MCF 10A (cell line): ENCODE results near the gene MCC. TPM values are rescaled to one million over a fixed set of nuclear protein-coding genes. Genes with fewer than 3 reads are reported as not detected.

Experiments
- BruUV-seq: library from RNA; stranded (reverse); fragments of 400-500 nt; replicated peaks from 2 replicates; lab custom pipeline; 2021; lab: Mats Ljungman, UMichigan
- CTCF ChIA-PET: fragments of 300-600 bp; sonication (Branson Sonifier 250); formaldehyde crosslinking; extraction: SDS; loops from one replicate; lab custom pipeline; 2021; ENCODE audit warnings: antibody characterized with exemption, inconsistent platforms; lab: Yijun Ruan, JAX
- POLR2A ChIA-PET: fragments of 300-600, 350-650 bp; sonication (Branson Sonifier 250); formaldehyde crosslinking; extraction: SDS; loops from one replicate; lab custom pipeline; 2020; ENCODE audit warnings: antibody characterized with exemption, inconsistent platforms; lab: Yijun Ruan, JAX
- DNase-seq: peaks from one replicate; pipeline ENCODE4 v3.0.0-alpha.2; 2018; ENCODE audit not compliant: unreplicated experiment
- H3K27ac Mint-ChIP-seq: one replicate; pipeline ENCODE4 v1.8.0; 2022; ENCODE audit warnings: mild to moderate bottlenecking, low read depth, mixed read lengths; ENCODE audit not compliant: unreplicated experiment
- H3K27me3 Mint-ChIP-seq: one replicate; pipeline ENCODE4 v1.8.0; 2022; ENCODE audit warnings: mixed read lengths; ENCODE audit not compliant: insufficient read depth, unreplicated experiment
- H3K36me3 Mint-ChIP-seq: one replicate; pipeline ENCODE4 v1.8.0; 2022; ENCODE audit warnings: mild to moderate bottlenecking, moderate library complexity, mixed read lengths; ENCODE audit not compliant: insufficient read depth, unreplicated experiment
- H3K4me1 Mint-ChIP-seq: one replicate; pipeline ENCODE4 v1.8.0; 2022; ENCODE audit warnings: mixed read lengths; ENCODE audit not compliant: insufficient read depth, unreplicated experiment
- H3K4me3 Mint-ChIP-seq: one replicate; pipeline ENCODE4 v1.8.0; 2022; ENCODE audit warnings: mild to moderate bottlenecking, moderate library complexity, mixed read lengths; ENCODE audit not compliant: unreplicated experiment
- H3K9me3 Mint-ChIP-seq: one replicate; pipeline ENCODE4 v1.8.0; 2022; ENCODE audit warnings: mixed read lengths; ENCODE audit not compliant: unreplicated experiment
- intact Hi-C: fragments of 100-400 bp; cut with micrococcal nuclease; formaldehyde crosslinking; loops from 2 replicates; pipeline ENCODE4 v1.14.1; 2022
- total RNA-seq: library from RNA; stranded (reverse); gene quantifications from 2 replicates; pipeline ENCODE4 v1.2.3, GENCODE V29; 2022
- TF ChIP-seq, protein P1 (sequence below): fragments of 200-600 bp; IDR thresholded peaks from one replicate; pipeline ENCODE4 v1.8.0; 2022; ENCODE audit warnings: antibody characterized with exemption, mild to moderate bottlenecking; ENCODE audit not compliant: unreplicated experiment

Gene MCC
- total RNA-seq, 1 experiment from 2014 or later, result 25.3 TPM

DNA sequence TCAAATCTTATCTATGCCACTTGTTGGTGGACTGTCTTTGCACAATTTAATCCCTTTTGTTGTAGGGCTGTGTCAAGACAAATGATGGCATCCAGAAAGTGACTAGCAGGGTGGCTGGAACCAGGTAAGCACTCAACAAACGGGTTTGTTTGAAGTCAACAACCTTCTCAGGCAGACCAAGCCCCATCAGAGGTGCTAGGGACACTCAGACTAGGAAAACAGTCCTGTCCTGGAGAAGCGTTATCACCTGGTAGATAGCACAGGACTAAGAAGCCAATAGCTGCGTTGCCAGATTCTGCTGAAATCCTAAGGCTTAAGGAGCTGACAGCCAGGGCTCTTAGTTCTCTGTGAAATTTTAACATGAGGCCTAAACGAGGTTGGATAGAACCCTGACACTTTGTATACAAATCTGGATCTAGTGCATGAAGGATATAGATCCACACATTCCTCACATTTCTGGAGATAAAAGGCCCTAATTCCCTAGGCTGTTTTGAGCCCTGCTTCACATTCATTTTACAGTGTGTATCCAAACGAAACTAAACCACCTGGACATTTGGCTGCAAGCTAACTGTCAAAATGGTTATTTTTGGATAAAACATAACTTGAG lies 331.9 kb downstream of the MCC start:
- H3K4me1 Mint-ChIP-seq, result peaks cover 10% of the 10 kb centered on the region
- ChIA-PET CTCF (interaction anchor here (0.6 kb wide), 1 partner anchor 104 kb away, joined by 3 read pairs; no protein-coding TSS in a partner anchor), POLR2A (interaction anchor here (1.5 kb wide), 2 partner anchors 9 to 10 kb away, joined by 5 to 9 read pairs; no protein-coding TSS in a partner anchor)
- BruUV-seq, result no TSS peak
- no peak for DNase-seq
- H3K36me3 Mint-ChIP-seq, result peaks cover 6% of the 10 kb centered on the region
- intact Hi-C loops, result no loop called here
- H3K27me3 Mint-ChIP-seq, result no peaks in the 10 kb centered on the region
- no peak overlapping the region for H3K4me3 Mint-ChIP-seq
- no peak overlapping the region for H3K27ac Mint-ChIP-seq
- no peaks in the 10 kb centered on the region for H3K9me3 Mint-ChIP-seq
- TF ChIP-seq, protein P1, sequence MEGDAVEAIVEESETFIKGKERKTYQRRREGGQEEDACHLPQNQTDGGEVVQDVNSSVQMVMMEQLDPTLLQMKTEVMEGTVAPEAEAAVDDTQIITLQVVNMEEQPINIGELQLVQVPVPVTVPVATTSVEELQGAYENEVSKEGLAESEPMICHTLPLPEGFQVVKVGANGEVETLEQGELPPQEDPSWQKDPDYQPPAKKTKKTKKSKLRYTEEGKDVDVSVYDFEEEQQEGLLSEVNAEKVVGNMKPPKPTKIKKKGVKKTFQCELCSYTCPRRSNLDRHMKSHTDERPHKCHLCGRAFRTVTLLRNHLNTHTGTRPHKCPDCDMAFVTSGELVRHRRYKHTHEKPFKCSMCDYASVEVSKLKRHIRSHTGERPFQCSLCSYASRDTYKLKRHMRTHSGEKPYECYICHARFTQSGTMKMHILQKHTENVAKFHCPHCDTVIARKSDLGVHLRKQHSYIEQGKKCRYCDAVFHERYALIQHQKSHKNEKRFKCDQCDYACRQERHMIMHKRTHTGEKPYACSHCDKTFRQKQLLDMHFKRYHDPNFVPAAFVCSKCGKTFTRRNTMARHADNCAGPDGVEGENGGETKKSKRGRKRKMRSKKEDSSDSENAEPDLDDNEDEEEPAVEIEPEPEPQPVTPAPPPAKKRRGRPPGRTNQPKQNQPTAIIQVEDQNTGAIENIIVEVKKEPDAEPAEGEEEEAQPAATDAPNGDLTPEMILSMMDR, result no peak

DNA sequence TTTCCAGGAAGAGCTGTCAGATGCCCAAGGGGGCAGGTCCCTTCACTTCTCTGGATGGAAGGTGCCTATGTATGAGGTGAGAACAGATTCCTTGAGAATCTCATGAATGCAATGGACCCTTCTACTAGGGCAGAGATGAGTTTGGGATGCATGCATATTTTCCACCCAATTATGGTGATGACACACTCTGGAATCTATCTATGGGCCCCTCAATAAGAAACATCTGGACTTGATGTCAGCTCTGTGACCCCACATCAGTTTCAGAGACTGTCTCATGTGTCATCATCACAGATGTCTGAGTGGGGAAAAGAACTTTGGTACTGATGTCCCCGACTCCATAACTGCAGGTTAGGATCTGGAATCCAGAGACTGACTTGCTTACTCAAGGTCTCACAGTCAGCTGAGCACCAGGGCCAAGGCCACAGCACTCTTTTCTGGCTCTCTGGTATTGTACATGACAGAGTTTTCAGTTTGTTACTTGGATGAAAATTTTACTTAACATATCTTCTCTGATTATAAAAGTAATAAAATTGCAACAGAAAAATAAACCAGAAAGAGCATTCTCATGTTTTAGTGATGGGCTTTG lies 334.6 kb downstream of the MCC start:
- BruUV-seq, result no TSS peak
- DNase-seq, result no peak
- no peak overlapping the region for H3K4me3 Mint-ChIP-seq
- ChIA-PET CTCF (interaction anchor here (0.8 to 1.5 kb wide), 2 partner anchors 11 to 21 kb away, joined by 3 read pairs; no protein-coding TSS in a partner anchor), POLR2A (interaction anchor here (0.7 kb wide), 1 partner anchor 176 kb away, joined by 3 read pairs; no protein-coding TSS in a partner anchor)
- no peaks in the 10 kb centered on the region for H3K4me1 Mint-ChIP-seq
- H3K27ac Mint-ChIP-seq, result no peak overlapping the region
- H3K36me3 Mint-ChIP-seq, result peaks cover 8% of the 10 kb centered on the region
- no peaks in the 10 kb centered on the region for H3K27me3 Mint-ChIP-seq
- intact Hi-C loops, result no loop called here
- H3K9me3 Mint-ChIP-seq, result no peaks in the 10 kb centered on the region
- TF ChIP-seq, protein P1, result no peak

DNA sequence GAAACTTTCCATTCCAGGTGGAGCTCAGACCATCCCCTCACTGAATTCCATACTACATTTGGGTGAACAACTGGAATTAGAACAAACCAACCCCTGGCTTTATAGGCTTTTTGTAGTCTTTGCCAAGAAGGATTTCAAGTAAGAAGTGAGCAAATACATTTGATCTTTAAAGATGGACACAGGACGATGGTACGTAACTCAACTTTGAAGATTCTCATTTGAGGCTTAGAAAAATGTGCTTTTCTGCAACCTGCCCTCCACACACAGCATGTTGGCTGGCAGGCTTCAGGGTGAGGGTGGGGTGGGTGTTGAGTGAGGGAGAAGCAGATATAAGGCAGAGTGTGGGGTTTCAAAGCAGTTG lies 335.9 kb downstream of the MCC start:
- peaks cover 5% of the 10 kb centered on the region for H3K4me1 Mint-ChIP-seq
- ChIA-PET CTCF (interaction anchor here (1.5 kb wide), 1 partner anchor 10 kb away, joined by 3 read pairs; no protein-coding TSS in a partner anchor), POLR2A (interaction anchor here (0.8 kb wide), 1 partner anchor 14 kb away, joined by 3 read pairs; no protein-coding TSS in a partner anchor)
- no peak overlapping the region for H3K27ac Mint-ChIP-seq
- no peaks in the 10 kb centered on the region for H3K27me3 Mint-ChIP-seq
- H3K9me3 Mint-ChIP-seq, result no peaks in the 10 kb centered on the region
- no peak for DNase-seq
- no peak overlapping the region for H3K4me3 Mint-ChIP-seq
- intact Hi-C loops, result no loop called here
- peaks cover 8% of the 10 kb centered on the region for H3K36me3 Mint-ChIP-seq
- TF ChIP-seq, protein P1, result no peak
- BruUV-seq, result no TSS peak

DNA sequence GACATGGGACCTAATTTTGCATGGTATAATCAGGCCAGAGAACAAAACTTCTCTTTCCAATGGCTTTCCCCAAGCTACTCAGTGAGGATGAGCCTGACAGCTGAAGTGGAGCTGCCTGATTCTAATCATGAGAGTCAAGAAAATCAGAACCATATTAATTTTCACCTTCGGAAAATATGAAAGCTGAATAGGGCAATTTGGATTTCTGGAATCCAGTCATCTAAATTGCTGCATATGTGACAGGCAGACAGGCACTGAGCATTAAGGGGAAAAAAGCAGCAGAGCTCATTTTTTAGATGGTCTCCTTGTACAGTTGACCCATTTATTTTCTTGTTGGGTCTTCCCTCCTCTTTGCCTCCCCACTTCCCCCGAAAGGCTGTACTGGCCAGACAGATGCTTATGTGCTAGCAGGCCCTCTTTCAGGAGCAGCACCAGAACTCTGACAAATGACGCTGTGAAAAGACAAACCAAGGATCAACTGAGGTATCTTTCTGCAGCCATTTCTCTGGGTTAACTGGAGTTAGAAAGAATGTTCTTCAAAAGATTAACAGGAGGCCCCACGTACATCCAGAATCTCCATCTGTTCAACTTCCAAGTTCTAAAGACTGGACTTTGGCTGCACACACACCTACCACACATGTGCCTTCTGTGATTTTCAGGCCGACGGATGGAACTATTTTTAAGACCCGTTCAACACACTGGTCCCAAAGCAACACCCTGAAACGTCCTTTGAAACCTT lies 336.4 kb downstream of the MCC start:
- ChIA-PET POLR2A (interaction anchor here (0.7 to 1.4 kb wide), 4 partner anchors 11 to 1519 kb away, joined by 3 to 5 read pairs (median 3); no protein-coding TSS in a partner anchor), CTCF (interaction anchor here (0.9 to 1.5 kb wide), 2 partner anchors 9 to 20 kb away, joined by 3 read pairs; no protein-coding TSS in a partner anchor)
- BruUV-seq, result no TSS peak
- Mint-ChIP-seq H3K36me3 (peaks cover 8% of the 10 kb centered on the region), H3K4me1 (peaks cover 8% of the 10 kb centered on the region), H3K9me3 (no peaks in the 10 kb centered on the region), H3K4me3 (no peak overlapping the region), H3K27me3 (no peaks in the 10 kb centered on the region), H3K27ac (no peak overlapping the region)
- TF ChIP-seq, protein P1, result no peak
- no peak for DNase-seq
- intact Hi-C loops, result no loop called here
